ENCODE results near the gene DQX1. TPM values are rescaled to one million over a fixed set of nuclear protein-coding genes. Genes with fewer than 3 reads are reported as not detected.
"Not testable (repeated sequence)": the region's sequence is repeated elsewhere in the genome, so short reads cannot be mapped to it uniquely, and the experiment has no call there.

The DQX1 gene
- total and polyA plus RNA-seq, 4 donors: 0.05 to 1.0 (median 0.08) TPM; not detected in 1

GRCh38 chr2:74486141-74486540 lies 39.9 kb downstream of the DQX1 start:
- Histone ChIP-seq H3K4me1 (ENCODE audit: control insufficient read depth in 4 of 4, insufficient read depth in 4 of 4, low read length in 3 of 4) (peaks cover 30 to 67% (median 61%) of the 10 kb centered on the region in 4 donors), H3K9me3 (ENCODE audit: control insufficient read depth in 4 of 4, low read length in 3 of 4) (no peaks in the 10 kb centered on the region), H3K9ac (ENCODE audit: low read depth in 1 of 2, low read length in 2 of 2) (no peak overlapping the region), H3K36me3 (ENCODE audit: control insufficient read depth in 4 of 4, insufficient read depth in 3 of 4, low read depth in 1 of 4, low read length in 3 of 4) (peaks cover 0 to 4% (median 2%) of the 10 kb centered on the region in 4 donors), H3K4me3 (ENCODE audit: low read depth in 1 of 3, low read length in 3 of 3) (no peak overlapping the region), H3K27me3 (ENCODE audit: control insufficient read depth in 4 of 4, insufficient read depth in 4 of 4, low read length in 3 of 4) (no peaks in the 10 kb centered on the region), H3K27ac (ENCODE audit: low read depth in 1 of 2, low read length in 2 of 2) (no peak overlapping the region)
- no peak for DNase-seq (ENCODE audit: low spot score)
- WGBS: 68% methylated on average over 2 of the region's 2 CpGs
- TF ChIP-seq TAF1 (conservative IDR thresholded peaks at IDR 0.05) (no peak), RXRA (IDR thresholded peaks at IDR 0.05) (peak; percentile 50 to 63), FOXA2 (IDR thresholded peaks at IDR 0.05) (peak; percentile 76), FOXA1 (IDR thresholded peaks at IDR 0.05) (peak; percentile 59), JUND (IDR thresholded peaks at IDR 0.05) (peak in 1 of 2 donors; percentile 9), SP1 (IDR thresholded peaks at IDR 0.05) (peak; percentile 62), HNF4A (conservative IDR thresholded peaks at IDR 0.05) (peak; percentile 25 to 39), YY1 (IDR thresholded peaks at IDR 0.05) (no peak), EGR1 (IDR thresholded peaks at IDR 0.05; ENCODE audit: low read depth in 2 of 2) (no peak), RAD21 (IDR thresholded peaks at IDR 0.05) (peak in 1 of 2 donors; percentile 35), ZBTB33 (IDR thresholded peaks at IDR 0.05) (no peak), GABPA (IDR thresholded peaks at IDR 0.05 in 1 of 2, conservative IDR thresholded peaks at IDR 0.05 in 1 of 2) (no peak), NR2F2 (IDR thresholded peaks at IDR 0.05) (no peak)

GRCh38 chr2:74483675-74484164 lies 42.3 kb downstream of the DQX1 start:
- DNase-seq (ENCODE audit: low spot score); H3K36me3 ChIP-seq (ENCODE audit: control insufficient read depth in 4 of 4, insufficient read depth in 3 of 4, low read depth in 1 of 4, low read length in 3 of 4); H3K9me3 ChIP-seq (ENCODE audit: control insufficient read depth in 4 of 4, low read length in 3 of 4); H3K27me3 ChIP-seq (ENCODE audit: control insufficient read depth in 4 of 4, insufficient read depth in 4 of 4, low read length in 3 of 4): not testable (repeated sequence)
- Histone ChIP-seq H3K4me3 (ENCODE audit: low read depth in 1 of 3, low read length in 3 of 3) (peak overlapping the region; percentile 67 to 95 (median 94)), H3K27ac (ENCODE audit: low read depth in 1 of 2, low read length in 2 of 2) (peak overlapping the region in 1 of 2 donors; percentile 84), H3K9ac (ENCODE audit: low read depth in 1 of 2, low read length in 2 of 2) (peak overlapping the region; percentile 6 to 63), H3K4me1 (ENCODE audit: control insufficient read depth in 4 of 4, insufficient read depth in 4 of 4, low read length in 3 of 4) (peaks cover 14 to 52% (median 43%) of the 10 kb centered on the region in 4 donors)
- 71% methylated on average over 19 of the region's 19 CpGs for WGBS

- peak; percentile 94 for DNase-seq (ENCODE audit: low spot score)
- Histone ChIP-seq H3K27ac (ENCODE audit: low read depth in 1 of 2, low read length in 2 of 2) (peak within 1 kb of the TSS; percentile 82 to 84), H3K27me3 (ENCODE audit: control insufficient read depth in 4 of 4, insufficient read depth in 4 of 4, low read length in 3 of 4) (no peaks in the 10 kb centered on the region), H3K4me1 (ENCODE audit: control insufficient read depth in 4 of 4, insufficient read depth in 4 of 4, low read length in 3 of 4) (peaks cover 10 to 45% (median 37%) of the 10 kb centered on the region in 4 donors), H3K36me3 (ENCODE audit: control insufficient read depth in 4 of 4, insufficient read depth in 3 of 4, low read depth in 1 of 4, low read length in 3 of 4) (peaks cover 0 to 7% (median 0%) of the 10 kb centered on the region in 4 donors), H3K9ac (ENCODE audit: low read depth in 1 of 2, low read length in 2 of 2) (peak within 1 kb of the TSS; percentile 57 to 63), H3K9me3 (ENCODE audit: control insufficient read depth in 4 of 4, low read length in 3 of 4) (no peaks in the 10 kb centered on the region), H3K4me3 (ENCODE audit: low read depth in 1 of 3, low read length in 3 of 3) (peak within 1 kb of the TSS; percentile 67 to 95 (median 94))
- under 1% methylated on average over 50 of the region's 50 CpGs for WGBS
- TF ChIP-seq YY1 (IDR thresholded peaks at IDR 0.05): peak; percentile 100
- TF ChIP-seq SP1 (IDR thresholded peaks at IDR 0.05): peak; percentile 83
- no peak for TF ChIP-seq FOXA1 (IDR thresholded peaks at IDR 0.05)
- peak; percentile 81 for TF ChIP-seq TAF1 (conservative IDR thresholded peaks at IDR 0.05)
- TF ChIP-seq REST (IDR thresholded peaks at IDR 0.05): no peak
- TF ChIP-seq ATF3 (IDR thresholded peaks at IDR 0.05): peak; percentile 48
- peak; percentile 90 to 92 for TF ChIP-seq HNF4A (conservative IDR thresholded peaks at IDR 0.05)
- peak; percentile 92 for TF ChIP-seq NR2F2 (IDR thresholded peaks at IDR 0.05)
- peak; percentile 91 for TF ChIP-seq CTCF (IDR thresholded peaks at IDR 0.05; ENCODE audit: low read depth, low read length, missing input control)
- TF ChIP-seq FOXA2 (IDR thresholded peaks at IDR 0.05): no peak
These were observed 43.0 kb downstream of the DQX1 start, which contains the start of the genes CCDC142 and TTC31 for GRCh38 chr2:74482801-74483674. CCDC142 (minus strand) TSS chr2:74482998; CDS start chr2:74482837, 161 bp downstream. TTC31 (plus strand) TSS chr2:74483081; CDS start chr2:74483096, 15 bp downstream.

Data from liver (tissue), 9 donors.